DND-41 (cell line): ENCODE results near the gene USP36.

ENCODE experiments used
- ATAC-seq: fragments of 200-7000 bp; cut with Tn5 transposase; 3 replicates; pipeline ENCODE4 v1.9.1; 2021; ENCODE audit warnings: low read depth; ENCODE audit not compliant: insufficient read depth
- DNase-seq: peaks from one replicate; pipeline ENCODE4 v3.0.0-alpha.2; 2020
- H2AFZ ChIP-seq: 2 replicates; pipeline ENCODE4 v1.6.0; 2012; ENCODE audit warnings: low read depth, low read length
- H3K27ac ChIP-seq: 2 replicates; pipeline ENCODE4 v1.5.1; 2012; ENCODE audit warnings: low read length, inconsistent platforms
- H3K27me3 ChIP-seq: fragments of 200-600 bp; sonication (generic); 2 replicates; pipeline ENCODE4 v1.6.0; 2012; ENCODE audit warnings: low read length, mild to moderate bottlenecking, inconsistent platforms; ENCODE audit not compliant: insufficient read depth, poor library complexity
- H3K36me3 ChIP-seq: 2 replicates; pipeline ENCODE4 v1.5.1; 2012; ENCODE audit warnings: low read length, inconsistent platforms; ENCODE audit not compliant: insufficient read depth
- H3K4me1 ChIP-seq: 2 replicates; pipeline ENCODE4 v1.5.1; 2012; ENCODE audit warnings: mild to moderate bottlenecking, low read length; ENCODE audit not compliant: insufficient read depth
- H3K4me2 ChIP-seq: 2 replicates; pipeline ENCODE4 v1.6.0; 2012; ENCODE audit warnings: mild to moderate bottlenecking, moderate library complexity, low read length, inconsistent platforms; ENCODE audit not compliant: insufficient read depth
- H3K4me3 ChIP-seq, 2 experiments: fragments of 200-600 bp in 1 of 2; shearing (Covaris generic) in 1 of 2; 2 replicates each; pipeline ENCODE4 v1.5.1; 2012 to 2016; ENCODE audit warnings: inconsistent platforms in 2 of 2, low read length in 2 of 2, mild to moderate bottlenecking in 2 of 2, low read depth in 1 of 2, moderate library complexity in 1 of 2
- H3K79me2 ChIP-seq: 2 replicates; pipeline ENCODE4 v1.6.0; 2012; ENCODE audit warnings: low read length, inconsistent platforms; ENCODE audit not compliant: insufficient read depth
- H3K9ac ChIP-seq: 2 replicates; pipeline ENCODE4 v1.6.0; 2012; ENCODE audit warnings: low read depth, mild to moderate bottlenecking, inconsistent platforms, low read length, moderate library complexity
- H3K9me3 ChIP-seq: 2 replicates; pipeline ENCODE4 v1.5.1; 2012; ENCODE audit warnings: low read length, moderate library complexity, mild to moderate bottlenecking, inconsistent platforms; ENCODE audit not compliant: insufficient read depth, severe bottlenecking
- H4K20me1 ChIP-seq: 2 replicates; pipeline ENCODE4 v1.6.0; 2012; ENCODE audit warnings: low read length; ENCODE audit not compliant: insufficient read depth
- CTCF ChIP-seq: IDR thresholded peaks from 2 replicates; pipeline ENCODE4 v1.5.1; 2012; ENCODE audit warnings: borderline replicate concordance, low read length, moderate library complexity, mild to moderate bottlenecking; ENCODE audit not compliant: poor library complexity, severe bottlenecking; ENCODE audit errors: extremely low read depth
- EZH2 ChIP-seq: IDR thresholded peaks from 3 replicates; pipeline ENCODE4 v1.6.1; 2012; ENCODE audit warnings: borderline replicate concordance, low read depth, mild to moderate bottlenecking, moderate library complexity, low read length, inconsistent platforms; ENCODE audit not compliant: severe bottlenecking

USP36 gene

GRCh38 chr17:78834571-78834970, 6.0 kb downstream of the USP36 start:
- no peak for DNase-seq
- Histone ChIP-seq H3K9me3 (no peaks in the 10 kb centered on the region), H3K9ac (no peak overlapping the region), H3K4me1 (peaks cover 19% of the 10 kb centered on the region), H3K4me2 (no peak overlapping the region), H3K36me3 (peaks cover 84% of the 10 kb centered on the region), H3K27ac (no peak overlapping the region), H2AFZ (no peak overlapping the region), H3K4me3 (no peak overlapping the region), H3K79me2 (peaks cover 53% of the 10 kb centered on the region), H3K27me3 (no peaks in the 10 kb centered on the region), H4K20me1 (peaks cover 39% of the 10 kb centered on the region)
- no peak for ATAC-seq
- no peak for TF ChIP-seq CTCF
- no peak for TF ChIP-seq EZH2

- H3K9ac ChIP-seq: no peak overlapping the region
- no peak overlapping the region for H3K4me3 ChIP-seq
- no peak overlapping the region for H2AFZ ChIP-seq
- H3K79me2 ChIP-seq: peaks cover 36% of the 10 kb centered on the region
- ATAC-seq (no peak), DNase-seq (no peak)
- peaks cover 36% of the 10 kb centered on the region for H4K20me1 ChIP-seq
- H3K27me3 ChIP-seq: no peaks in the 10 kb centered on the region
- no peak overlapping the region for H3K4me2 ChIP-seq
- H3K27ac ChIP-seq: no peak overlapping the region
- no peaks in the 10 kb centered on the region; the same call in 1 of the 2 replicates for H3K4me1 ChIP-seq
- no peaks in the 10 kb centered on the region for H3K9me3 ChIP-seq
- no peak for TF ChIP-seq EZH2
- TF ChIP-seq CTCF: no peak
- peaks cover 97% of the 10 kb centered on the region for H3K36me3 ChIP-seq
Measured at GRCh38 chr17:78832541-78832810, 8.1 kb downstream of the USP36 start.

- peaks cover 30% of the 10 kb centered on the region for H3K79me2 ChIP-seq
- DNase-seq (no peak), ATAC-seq (no peak)
- H3K9me3 ChIP-seq: no peaks in the 10 kb centered on the region
- no peak for TF ChIP-seq CTCF
- no peak for TF ChIP-seq EZH2
- H3K4me1 ChIP-seq: no peaks in the 10 kb centered on the region
- no peak overlapping the region for H3K4me2 ChIP-seq
- H3K27me3 ChIP-seq: no peaks in the 10 kb centered on the region
- no peak overlapping the region for H3K9ac ChIP-seq
- peaks cover 32% of the 10 kb centered on the region for H4K20me1 ChIP-seq
- H3K36me3 ChIP-seq: peaks cover 98% of the 10 kb centered on the region
- no peak overlapping the region for H3K4me3 ChIP-seq
- no peak overlapping the region for H2AFZ ChIP-seq
- H3K27ac ChIP-seq: no peak overlapping the region
Measured at GRCh38 chr17:78831688-78832540, 8.7 kb downstream of the USP36 start.

- no peak overlapping the region for H3K9ac ChIP-seq
- H3K4me2 ChIP-seq: no peak overlapping the region
- no peaks in the 10 kb centered on the region for H3K9me3 ChIP-seq
- H3K4me1 ChIP-seq: no peaks in the 10 kb centered on the region
- DNase-seq (no peak), ATAC-seq (no peak)
- no peak overlapping the region for H2AFZ ChIP-seq
- peaks cover 99% of the 10 kb centered on the region for H3K36me3 ChIP-seq
- no peak overlapping the region for H3K4me3 ChIP-seq
- no peaks in the 10 kb centered on the region for H3K27me3 ChIP-seq
- peaks cover 31% of the 10 kb centered on the region; the same call in 1 of the 2 replicates for H4K20me1 ChIP-seq
- H3K27ac ChIP-seq: no peak overlapping the region
- no peak for TF ChIP-seq CTCF
- no peak for TF ChIP-seq EZH2
- peaks cover 25% of the 10 kb centered on the region; the same call in 1 of the 2 replicates for H3K79me2 ChIP-seq
Measured at GRCh38 chr17:78829477-78829876, 11.1 kb downstream of the USP36 start.
